Measurements from ENCODE around the gene TSPAN5.

TSPAN5 gene

DNA sequence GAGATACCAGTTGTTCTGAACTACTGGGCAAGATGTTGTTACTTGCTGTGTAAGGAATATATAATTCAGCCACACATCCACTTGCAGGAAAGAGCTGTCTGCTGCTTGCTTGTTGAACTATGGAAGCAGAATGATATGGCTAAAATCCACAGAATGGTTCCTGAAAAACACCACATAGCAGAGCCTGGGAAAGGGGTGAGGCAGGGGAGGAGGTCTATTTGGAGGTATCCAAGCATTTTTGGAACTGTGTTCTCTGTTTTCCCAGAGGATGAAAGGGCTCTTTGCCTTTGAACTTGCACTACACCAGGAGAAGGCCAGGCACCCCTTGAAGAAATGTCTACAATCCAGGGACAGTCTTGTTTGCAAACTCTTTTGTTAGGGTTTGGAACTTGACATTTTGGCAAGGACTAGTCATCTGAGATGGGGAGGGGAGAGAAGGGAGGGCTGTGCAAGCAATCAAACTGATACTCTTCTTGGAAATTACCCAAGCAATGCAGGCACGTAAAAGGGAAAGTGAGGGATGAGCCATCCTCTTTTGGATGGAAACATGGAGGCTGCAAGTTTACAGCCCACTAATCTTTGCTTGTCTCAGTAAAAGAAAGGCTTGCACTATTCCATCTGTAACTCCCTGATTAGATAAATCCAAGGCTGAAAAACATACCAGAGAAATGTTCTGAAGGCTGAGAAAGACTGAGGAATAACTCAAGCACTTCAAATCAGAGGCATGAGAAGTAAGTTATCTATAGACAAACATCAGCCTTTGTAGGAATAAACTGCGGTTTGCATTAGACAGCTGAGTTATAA is 141.0 kb downstream of the TSPAN5 start:
- DNase-seq (ENCODE audit: low read depth in 2 of 2) = no peak

GRCh38 chr4:98516441-98517217 is 141.8 kb downstream of the TSPAN5 start:
- DNase-seq (ENCODE audit: low read depth in 2 of 2) = no peak

DNA sequence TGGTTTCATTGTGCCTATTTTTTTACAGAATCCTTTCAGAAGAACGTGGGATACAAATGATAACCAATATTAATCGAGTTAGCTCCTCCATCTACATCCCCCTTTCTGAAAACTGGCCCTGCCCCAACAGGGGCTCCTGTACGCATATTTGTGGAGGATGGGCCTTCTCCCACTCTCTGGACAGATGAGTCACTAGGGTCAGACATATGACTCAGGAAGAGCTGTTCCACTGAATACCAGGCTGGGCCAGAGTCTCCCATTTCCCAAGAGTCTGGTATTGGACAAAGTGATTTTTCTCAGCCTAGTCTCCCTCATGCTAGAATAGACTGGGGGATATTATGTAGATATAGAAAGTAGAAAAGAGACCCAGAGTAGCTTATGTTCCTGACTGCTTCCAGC is 142.4 kb downstream of the TSPAN5 start:
- no peak for DNase-seq (ENCODE audit: low read depth in 2 of 2)

DNA sequence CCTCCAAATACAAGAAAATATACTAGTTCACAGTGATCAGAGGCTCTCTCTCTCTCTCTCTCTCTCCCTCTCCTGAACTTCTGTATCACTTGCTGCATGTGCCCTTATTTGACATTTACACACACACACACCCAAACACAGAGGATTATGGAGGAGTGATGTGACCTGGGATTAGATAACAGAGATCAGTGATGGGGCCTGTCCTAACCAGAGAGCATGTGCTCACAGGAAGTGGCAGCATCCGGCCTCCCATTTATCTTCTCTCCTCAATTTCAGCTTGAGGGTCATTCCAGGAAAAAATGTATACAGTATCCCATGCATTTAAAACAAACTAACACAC is 143.0 kb downstream of the TSPAN5 start:
- no peak for DNase-seq (ENCODE audit: low read depth in 2 of 2)

DNA sequence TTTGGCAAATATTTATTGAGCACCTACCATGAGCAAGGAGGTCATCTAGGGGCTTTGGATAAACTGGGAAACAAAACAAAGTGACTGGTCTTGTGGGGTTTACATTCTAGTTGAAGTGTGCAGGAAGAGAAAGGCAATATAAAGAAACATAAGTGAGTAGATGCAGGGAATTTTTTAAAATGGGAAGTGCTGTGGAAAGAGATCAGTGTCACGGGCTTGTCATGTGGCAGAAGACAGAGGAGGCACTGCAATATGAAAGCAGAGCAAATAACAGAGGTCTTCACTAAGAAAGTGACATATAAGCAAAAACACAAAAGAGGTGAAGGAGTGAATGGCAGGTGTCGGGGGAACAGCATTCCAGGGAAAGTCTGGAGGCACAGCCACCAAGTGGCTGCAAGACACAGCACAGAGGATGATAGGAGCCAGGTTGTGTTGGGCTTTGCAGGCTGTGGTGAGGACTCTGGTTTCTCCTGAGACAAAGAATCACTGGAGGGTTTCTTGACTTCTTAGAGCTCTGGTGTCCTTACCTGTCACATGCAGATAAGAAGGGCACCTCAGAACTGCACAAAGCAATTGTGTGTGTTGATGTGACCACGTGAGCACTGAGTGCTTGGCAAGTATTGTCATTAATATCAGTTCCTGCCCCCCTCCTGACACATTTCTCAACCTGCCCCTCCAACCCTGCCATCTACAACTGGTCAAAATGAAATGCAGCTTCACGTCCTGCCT is 143.5 kb downstream of the TSPAN5 start:
- no peak for DNase-seq (ENCODE audit: low read depth in 2 of 2)

DNA sequence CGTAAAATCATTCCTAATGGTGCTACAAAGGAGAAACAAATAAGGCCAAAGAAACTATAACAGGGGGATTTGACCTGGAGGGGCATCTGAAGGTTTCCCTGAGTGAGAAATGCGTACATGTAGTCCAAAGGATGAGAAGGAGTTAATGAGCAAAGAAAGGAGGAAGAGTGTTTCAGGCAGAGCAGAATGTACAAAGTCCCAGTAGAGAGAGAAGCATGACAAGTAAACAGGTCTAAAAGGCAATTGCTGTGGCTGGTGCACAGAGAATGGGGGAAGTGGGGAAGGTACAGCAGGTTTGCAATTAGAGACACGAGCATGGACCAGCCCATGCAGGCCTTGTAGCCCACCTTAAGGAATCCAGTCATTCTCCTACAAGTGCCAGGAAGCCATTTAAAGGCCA is 145.5 kb downstream of the TSPAN5 start:
- no peak for DNase-seq (ENCODE audit: low read depth in 2 of 2)

DNA sequence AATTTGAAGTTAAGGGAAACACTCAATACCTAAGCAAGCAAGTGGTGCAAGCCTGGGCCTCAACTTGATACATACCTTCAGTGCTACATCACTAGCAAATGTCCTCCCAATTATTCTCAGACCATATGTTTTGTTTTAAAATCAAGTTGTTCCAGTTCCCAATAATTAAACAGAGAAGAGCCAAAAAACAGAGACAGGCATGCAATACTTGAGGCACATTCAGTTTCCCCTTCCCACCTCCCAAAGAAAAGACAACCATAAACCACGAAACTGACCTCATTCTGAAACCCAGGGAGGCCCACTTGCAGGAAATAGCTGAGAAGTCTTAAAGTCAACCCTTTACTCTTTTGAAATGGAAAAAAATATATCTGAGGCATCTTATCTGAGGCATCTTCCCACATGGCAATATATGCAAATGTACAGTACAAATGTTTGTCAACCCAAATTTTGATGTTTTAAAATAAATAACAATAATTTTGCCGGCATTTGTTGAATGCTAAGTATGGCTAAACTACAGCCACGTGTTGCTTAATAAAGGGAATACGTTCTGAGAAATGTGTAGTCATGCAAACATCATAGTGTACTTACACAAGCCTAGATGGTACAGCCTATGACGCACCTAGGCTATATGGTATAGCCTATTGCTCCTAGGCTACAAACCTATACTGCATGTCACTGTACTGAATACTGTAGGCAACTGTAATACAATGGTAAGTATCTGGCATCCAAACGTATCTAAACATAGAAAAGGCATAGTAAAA is 147.5 kb downstream of the TSPAN5 start:
- no peak for DNase-seq (ENCODE audit: low read depth in 2 of 2)

GRCh38 chr4:98510340-98510739 is 148.1 kb downstream of the TSPAN5 start:
- DNase-seq (ENCODE audit: low read depth in 2 of 2) = no peak

DNA sequence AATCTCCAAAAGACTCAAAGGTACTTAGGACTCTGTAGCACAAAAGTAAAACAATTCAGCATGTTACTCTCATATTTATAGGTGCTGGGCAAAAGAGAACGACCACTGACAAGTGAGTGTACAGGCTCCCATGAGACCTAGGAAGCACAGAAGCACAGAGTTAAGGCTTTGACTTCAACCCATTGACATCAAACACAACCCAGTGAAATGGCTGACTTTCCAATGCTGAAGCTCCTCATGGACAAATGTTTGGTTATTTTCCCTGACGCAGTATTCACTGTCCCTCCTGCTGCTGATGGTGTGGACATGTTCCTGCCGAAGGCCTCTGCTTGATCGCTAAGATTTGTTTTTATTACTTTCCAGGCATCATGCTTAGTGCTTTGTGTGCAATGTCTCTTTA is 148.7 kb downstream of the TSPAN5 start:
- no peak for DNase-seq (ENCODE audit: low read depth in 2 of 2)

DNA sequence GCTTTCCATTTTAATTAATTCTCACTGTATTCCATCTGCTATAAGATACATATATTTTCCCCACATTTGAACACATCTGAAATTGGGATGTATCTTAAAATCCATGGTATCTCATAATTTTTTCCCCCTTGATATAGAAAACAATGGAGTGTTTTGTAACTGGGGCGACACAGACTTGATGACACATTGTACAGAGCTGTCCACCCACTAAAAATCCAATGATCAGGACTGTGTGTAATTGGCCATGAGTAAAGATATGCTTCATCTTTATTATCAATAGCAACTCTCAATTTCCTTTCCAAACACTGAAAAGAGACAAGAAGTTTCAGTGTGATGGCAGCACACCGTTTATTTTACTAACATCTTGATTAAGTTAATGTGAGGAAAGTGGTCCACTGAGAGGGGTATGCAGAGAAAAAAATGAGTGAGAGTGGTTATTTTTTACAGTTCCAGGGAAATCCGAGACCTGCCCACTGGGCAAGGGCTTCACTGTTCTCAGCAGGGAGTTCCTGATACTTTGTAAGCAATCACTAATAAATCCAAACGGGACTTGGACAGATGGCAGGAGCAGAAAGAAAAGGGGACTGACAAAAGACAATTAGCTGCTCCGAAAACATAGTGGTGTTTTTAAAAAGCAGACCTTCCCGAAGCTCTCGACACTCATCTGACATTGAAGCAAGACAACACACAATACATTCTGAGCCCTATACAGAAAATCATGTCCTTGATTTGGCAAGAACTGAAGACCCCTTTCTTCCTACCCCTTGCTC is 149.4 kb downstream of the TSPAN5 start:
- DNase-seq (ENCODE audit: low read depth in 2 of 2) = no peak

DNA sequence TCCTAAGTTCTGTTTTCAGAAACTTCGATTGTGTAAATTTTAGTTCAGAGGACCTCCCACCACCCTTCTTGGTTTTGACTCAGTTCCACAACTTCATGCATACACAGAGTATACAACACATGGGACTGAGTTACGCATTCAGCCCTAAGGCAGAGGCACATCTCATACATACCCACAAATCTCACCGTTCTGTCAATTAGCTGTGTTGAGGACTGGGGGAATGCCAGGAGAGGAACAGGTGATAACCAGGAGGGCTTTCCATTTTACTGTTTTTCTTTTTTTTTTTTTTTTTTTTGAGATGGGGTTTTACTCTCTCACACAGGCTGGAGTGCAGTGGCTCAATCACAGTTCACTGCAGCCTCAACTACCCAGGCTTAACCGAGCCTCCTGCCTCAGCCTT is 150.2 kb downstream of the TSPAN5 start:
- DNase-seq (ENCODE audit: low read depth in 2 of 2) = no peak

- no peak for DNase-seq (ENCODE audit: low read depth in 2 of 2)
Observed at GRCh38 chr4:98507299-98507698, 151.1 kb downstream of the TSPAN5 start.

DNA sequence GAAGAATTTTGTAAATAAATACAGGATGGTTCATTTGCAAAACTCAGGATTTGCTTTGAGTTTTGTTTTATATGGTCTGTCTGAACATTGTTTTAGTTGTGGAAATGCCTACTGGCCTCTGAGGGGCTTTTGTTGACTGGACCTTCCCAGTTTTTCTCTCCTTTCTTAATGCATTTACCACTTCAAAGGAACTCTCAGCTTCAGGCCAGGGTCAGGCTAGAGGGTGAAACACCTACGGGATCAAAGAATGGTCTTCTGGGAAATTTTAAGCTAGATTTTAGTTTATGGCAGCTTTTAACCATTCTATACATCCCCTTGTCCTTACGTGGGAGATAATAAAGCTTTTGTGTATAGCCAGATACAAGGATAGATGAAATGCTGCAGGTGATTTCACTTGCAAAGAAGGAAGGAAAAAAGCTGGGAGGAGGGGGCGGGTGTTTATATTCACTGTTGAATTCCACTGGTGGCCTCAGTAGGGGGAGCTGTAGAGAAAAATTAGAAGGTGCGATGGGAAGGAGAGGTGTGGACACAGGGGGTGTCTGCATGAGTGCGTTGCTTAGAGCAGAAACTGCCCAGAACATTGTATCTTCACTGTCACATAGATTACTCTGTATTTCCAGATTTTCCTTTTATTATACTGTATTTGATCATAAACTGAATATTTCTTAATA is 151.8 kb downstream of the TSPAN5 start:
- no peak for DNase-seq (ENCODE audit: low read depth in 2 of 2)

DNA sequence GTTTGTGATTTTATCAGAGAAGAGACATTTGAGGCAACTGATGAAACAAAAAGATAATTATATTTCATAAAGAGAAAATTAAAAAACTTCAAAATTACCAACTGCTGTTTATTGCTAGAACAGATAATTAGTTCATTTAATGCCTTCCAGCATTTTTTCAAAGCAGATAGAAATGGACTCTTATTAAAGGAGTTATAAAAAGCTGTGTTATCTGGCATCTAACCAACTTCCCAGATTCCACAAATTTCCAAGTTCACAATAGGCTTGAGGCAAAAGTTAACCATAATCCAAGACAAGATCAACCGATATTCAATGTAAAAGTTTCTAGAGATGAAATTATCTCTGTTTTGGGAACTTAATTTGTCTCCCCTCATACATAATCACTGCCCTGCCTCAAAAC is 152.4 kb downstream of the TSPAN5 start:
- no peak for DNase-seq (ENCODE audit: low read depth in 2 of 2)

DNA sequence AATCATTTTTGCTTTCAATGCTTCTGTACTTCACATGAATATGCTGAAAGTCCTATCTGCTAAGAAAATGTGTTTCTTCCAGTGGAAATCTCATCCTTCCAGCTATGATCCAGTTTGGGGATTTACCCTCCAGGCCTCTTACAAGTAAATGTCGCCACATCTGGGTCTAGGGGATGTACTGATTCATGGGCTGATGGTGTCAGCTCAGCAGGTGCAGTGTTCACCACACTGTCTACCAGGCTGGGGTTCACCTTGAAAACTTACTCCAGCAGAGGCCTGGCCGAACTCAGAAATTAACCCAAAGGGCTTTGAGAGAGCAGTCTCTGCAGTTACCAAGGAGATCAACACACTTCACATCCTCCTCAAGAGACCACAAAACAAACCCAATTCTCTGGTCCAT is 154.3 kb downstream of the TSPAN5 start:
- no peak for DNase-seq (ENCODE audit: low read depth in 2 of 2)

- DNase-seq (ENCODE audit: low read depth in 2 of 2) = no peak
Observed at GRCh38 chr4:98503676-98504075, 154.7 kb downstream of the TSPAN5 start.

DNA sequence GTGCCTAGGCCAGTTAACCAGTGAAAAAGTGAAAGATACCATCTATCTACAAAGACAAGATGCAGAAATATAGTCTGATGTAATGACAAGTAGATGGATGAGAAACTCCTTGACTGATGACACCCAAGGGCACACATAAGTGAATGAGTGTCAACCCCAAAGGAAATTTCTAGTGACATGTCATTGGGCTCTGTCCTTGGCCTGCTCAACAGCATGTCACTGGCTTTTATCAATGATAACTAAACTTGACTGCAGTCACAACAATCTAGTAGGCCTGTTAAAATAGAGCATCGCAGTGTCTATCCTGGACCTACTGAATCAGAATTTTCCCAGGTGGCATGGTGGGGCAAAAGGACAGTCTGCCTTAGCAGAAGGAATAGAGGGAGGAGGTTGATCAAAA is 155.8 kb downstream of the TSPAN5 start:
- DNase-seq (ENCODE audit: low read depth in 2 of 2) = no peak

GRCh38 chr4:98502031-98502430 is 156.4 kb downstream of the TSPAN5 start:
- no peak for DNase-seq (ENCODE audit: low read depth in 2 of 2)

DNA sequence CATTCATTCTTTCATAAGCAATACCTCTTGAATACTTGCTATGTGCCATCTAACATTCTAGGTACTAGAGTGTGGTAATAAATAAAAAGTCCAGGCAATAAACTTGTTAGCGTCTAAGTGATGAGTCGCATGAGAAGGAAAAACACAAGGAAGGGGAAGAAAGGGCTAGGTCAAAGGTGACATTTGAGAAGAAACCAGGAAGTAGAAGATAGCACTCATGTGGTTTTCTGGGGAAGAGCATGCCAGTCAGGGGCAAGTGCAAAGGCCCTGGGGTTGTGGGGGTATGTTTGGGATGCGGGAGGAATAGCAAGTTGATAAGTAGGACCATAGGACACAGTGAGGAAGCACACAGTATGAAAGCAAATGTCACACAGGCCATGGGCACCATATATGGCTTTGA is 157.0 kb downstream of the TSPAN5 start:
- DNase-seq (ENCODE audit: low read depth in 2 of 2) = no peak

DNA sequence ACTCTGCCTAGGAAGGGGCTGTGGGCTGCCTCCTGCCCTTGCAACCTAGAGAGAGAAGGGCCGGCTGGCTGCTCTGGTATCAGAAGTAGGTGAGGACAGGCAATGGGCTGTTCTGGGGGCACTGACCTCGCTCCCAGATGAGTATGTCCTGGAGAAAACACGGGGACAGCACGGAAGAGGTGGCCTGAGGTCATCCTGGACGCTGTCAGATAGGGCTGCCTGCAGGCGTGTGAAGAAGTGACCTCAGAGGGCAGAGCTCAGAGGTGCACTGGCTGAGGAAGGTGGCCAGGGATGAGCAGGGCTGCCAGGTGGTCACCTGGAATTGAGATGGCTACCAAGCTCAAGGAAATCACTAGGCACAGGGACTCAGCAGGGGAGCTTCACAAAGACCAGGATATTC is 159.6 kb downstream of the TSPAN5 start:
- no peak for DNase-seq (ENCODE audit: low read depth in 2 of 2)

Measured in stimulated activated CD8-positive, alpha-beta memory T cell treated with anti-CD3 and anti-CD28 coated beads, Interleukin-7, amount 100 ng/mL, for 4 hours (primary cell).